Stomach (tissue), 9 donors: ENCODE results near the gene ACRBP. TPM values are rescaled to one million over a fixed set of nuclear protein-coding genes. Genes with fewer than 3 reads are reported as not detected.

ENCODE experiments used
- DNase-seq, 2 donors: peaks; one replicate each; pipeline versions ENCODE4 v3.0.0 to v3.0.0-alpha.2; 2013 to 2019
- H3K27ac ChIP-seq, 5 donors: fragments of 200-600 bp in 4 of 5; sonication (generic) in 4 of 5; one replicate each; pipeline ENCODE4 v1.5.1; 2013 to 2019; ENCODE audit warnings: mild to moderate bottlenecking in 1 of 5, moderate library complexity in 1 of 5
- H3K27me3 ChIP-seq, 3 donors: fragments of 200-600 bp; sonication (generic); one replicate each; pipeline ENCODE4 v1.5.1; 2017 to 2019; ENCODE audit warnings: mixed run types in 1 of 3
- H3K36me3 ChIP-seq, 4 donors: fragments of 200-600 bp; sonication (generic); 1 replicate in 3 of 4; 2 replicates in 1 of 4; pipeline ENCODE4 v1.5.1; 2016 to 2019
- H3K4me1 ChIP-seq, 4 donors: fragments of 200-600 bp; sonication (generic); one replicate each; pipeline ENCODE4 v1.5.1; 2016 to 2019
- H3K4me3 ChIP-seq, 4 donors: fragments of 200-600 bp; sonication (generic) in 3 of 4; one replicate each; pipeline ENCODE4 v1.5.1; 2016 to 2019; ENCODE audit warnings: mild to moderate bottlenecking in 1 of 4
- H3K9me3 ChIP-seq, 4 donors: fragments of 200-600 bp; sonication (generic); one replicate each; pipeline ENCODE4 v1.5.1; 2016 to 2019
- EP300 ChIP-seq: sonication (generic); formaldehyde crosslinking; IDR thresholded peaks from one replicate; pipeline ENCODE4 v1.6.1; 2017; ENCODE audit warnings: antibody characterized with exemption
- POLR2A ChIP-seq, 4 donors: fragments of 450-650 bp; IDR thresholded peaks; one replicate each; pipeline ENCODE4 v1.6.1; 2016; ENCODE audit warnings: antibody characterized with exemption in 4 of 4, control low read depth in 2 of 4, mild to moderate bottlenecking in 1 of 4, moderate library complexity in 1 of 4
- POLR2AphosphoS5 ChIP-seq, 3 donors: sonication (generic); formaldehyde crosslinking; IDR thresholded peaks; one replicate each; pipeline ENCODE4 v1.6.1; 2016; ENCODE audit warnings: antibody characterized with exemption in 3 of 3
- WGBS, 5 donors: extraction: QIAGEN DNeasy Blood & Tissue Kit in 3 of 5; methylation state at CpG; one replicate each; pipeline versions ENCODE4 v1.1.5 to v1.1.7; 2013 to 2018; 5-methylcytosine and 5-hydroxymethylcytosine counted together
- intact Hi-C: fragments of 100-400 bp; cut with DNase I; formaldehyde crosslinking; loops from one replicate; pipeline ENCODE4 v1.15.1; 2023; ENCODE audit warnings: low total_unique reads
- polyA plus RNA-seq, 3 donors: library from polyadenylated mRNA; stranded (reverse); fragments of 200-250 nt; gene quantifications; one replicate each; pipeline ENCODE4 v1.2.3, GENCODE V29; 2013
- total RNA-seq, 5 donors: library from RNA; depleted of rRNA; stranded (reverse); fragments of >200 nt; gene quantifications; one replicate each; pipeline versions ENCODE4 v1.1.0 to v1.2.3, GENCODE V29; 2014 to 2016
- TF ChIP-seq, protein P1 (sequence below), 7 experiments: fragments of 450-650 bp in 4 of 7; fragments of 200-600 bp in 3 of 7; sonication (generic) in 3 of 7; IDR thresholded peaks; one replicate each; pipeline ENCODE4 v1.5.1; 2016 to 2019; ENCODE audit warnings: antibody characterized with exemption in 7 of 7, control low read depth in 2 of 7, mild to moderate bottlenecking in 1 of 7
- donor health status: healthy with polysubstance abuse.
- donor health status: Bipolar disorder and iron deficiency.
- donor health status: healthy.

Gene ACRBP
- total and polyA plus RNA-seq, 8 donors: 0.31 to 6.4 (median 1.6) TPM; not detected in 3

- no peaks in the 10 kb centered on the region for H3K9me3 ChIP-seq
- WGBS, 5 donors: 87 to 100% (median 90%) methylated on average over 2 of the region's 2 CpGs
- no peak overlapping the region for H3K27ac ChIP-seq
- no peak for TF ChIP-seq EP300
- TF ChIP-seq POLR2A (IDR thresholded peaks at IDR 0.05): no peak
- TF ChIP-seq POLR2AphosphoS5 (IDR thresholded peaks at IDR 0.05): no peak
- TF ChIP-seq, protein P1, sequence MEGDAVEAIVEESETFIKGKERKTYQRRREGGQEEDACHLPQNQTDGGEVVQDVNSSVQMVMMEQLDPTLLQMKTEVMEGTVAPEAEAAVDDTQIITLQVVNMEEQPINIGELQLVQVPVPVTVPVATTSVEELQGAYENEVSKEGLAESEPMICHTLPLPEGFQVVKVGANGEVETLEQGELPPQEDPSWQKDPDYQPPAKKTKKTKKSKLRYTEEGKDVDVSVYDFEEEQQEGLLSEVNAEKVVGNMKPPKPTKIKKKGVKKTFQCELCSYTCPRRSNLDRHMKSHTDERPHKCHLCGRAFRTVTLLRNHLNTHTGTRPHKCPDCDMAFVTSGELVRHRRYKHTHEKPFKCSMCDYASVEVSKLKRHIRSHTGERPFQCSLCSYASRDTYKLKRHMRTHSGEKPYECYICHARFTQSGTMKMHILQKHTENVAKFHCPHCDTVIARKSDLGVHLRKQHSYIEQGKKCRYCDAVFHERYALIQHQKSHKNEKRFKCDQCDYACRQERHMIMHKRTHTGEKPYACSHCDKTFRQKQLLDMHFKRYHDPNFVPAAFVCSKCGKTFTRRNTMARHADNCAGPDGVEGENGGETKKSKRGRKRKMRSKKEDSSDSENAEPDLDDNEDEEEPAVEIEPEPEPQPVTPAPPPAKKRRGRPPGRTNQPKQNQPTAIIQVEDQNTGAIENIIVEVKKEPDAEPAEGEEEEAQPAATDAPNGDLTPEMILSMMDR (IDR thresholded peaks at IDR 0.05): no peak
- no peaks in the 10 kb centered on the region for H3K27me3 ChIP-seq
- H3K4me1 ChIP-seq: peaks cover 14 to 19% (median 14%) of the 10 kb centered on the region in 4 donors
- H3K4me3 ChIP-seq: no peak overlapping the region
- intact Hi-C loops: no loop called here
- H3K36me3 ChIP-seq: peaks cover 48 to 57% (median 54%) of the 10 kb centered on the region in 4 donors
- no peak for DNase-seq
Measured at GRCh38 chr12:6666211-6666610, 19.0 kb upstream of the ACRBP start.

DNA sequence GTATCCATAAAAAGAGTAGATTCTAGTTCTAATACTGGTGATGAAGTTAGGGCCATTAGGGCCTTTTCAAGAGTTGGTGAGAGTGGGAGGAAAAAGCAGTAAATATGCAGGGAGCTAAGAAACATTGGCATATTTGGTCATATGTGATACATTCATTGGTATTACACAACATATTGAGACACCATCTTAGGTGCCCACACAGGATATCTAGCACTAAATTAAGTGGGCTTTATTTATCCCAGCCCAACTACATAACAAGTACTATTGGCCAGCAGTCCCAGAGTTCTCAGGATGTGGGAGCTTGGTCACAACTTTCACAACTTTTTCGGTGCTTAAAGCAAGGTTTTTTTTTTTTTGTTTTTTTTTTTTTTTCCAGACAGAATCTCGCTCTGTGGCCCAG lies 17.7 kb upstream of the ACRBP start:
- 77 to 94% (median 80%) methylated on average over 2 of the region's 2 CpGs for WGBS, 5 donors
- Histone ChIP-seq H3K4me3 (no peak overlapping the region), H3K4me1 (peaks cover 14 to 29% (median 21%) of the 10 kb centered on the region in 4 donors), H3K36me3 (peaks cover 34 to 48% (median 42%) of the 10 kb centered on the region in 4 donors), H3K9me3 (no peaks in the 10 kb centered on the region), H3K27ac (no peak overlapping the region), H3K27me3 (no peaks in the 10 kb centered on the region)
- no peak for DNase-seq
- intact Hi-C loops: no loop called here
- no peak for TF ChIP-seq POLR2A (IDR thresholded peaks at IDR 0.05)
- TF ChIP-seq EP300: no peak
- TF ChIP-seq, protein P1 (IDR thresholded peaks at IDR 0.05): no peak
- TF ChIP-seq POLR2AphosphoS5 (IDR thresholded peaks at IDR 0.05): no peak

DNA sequence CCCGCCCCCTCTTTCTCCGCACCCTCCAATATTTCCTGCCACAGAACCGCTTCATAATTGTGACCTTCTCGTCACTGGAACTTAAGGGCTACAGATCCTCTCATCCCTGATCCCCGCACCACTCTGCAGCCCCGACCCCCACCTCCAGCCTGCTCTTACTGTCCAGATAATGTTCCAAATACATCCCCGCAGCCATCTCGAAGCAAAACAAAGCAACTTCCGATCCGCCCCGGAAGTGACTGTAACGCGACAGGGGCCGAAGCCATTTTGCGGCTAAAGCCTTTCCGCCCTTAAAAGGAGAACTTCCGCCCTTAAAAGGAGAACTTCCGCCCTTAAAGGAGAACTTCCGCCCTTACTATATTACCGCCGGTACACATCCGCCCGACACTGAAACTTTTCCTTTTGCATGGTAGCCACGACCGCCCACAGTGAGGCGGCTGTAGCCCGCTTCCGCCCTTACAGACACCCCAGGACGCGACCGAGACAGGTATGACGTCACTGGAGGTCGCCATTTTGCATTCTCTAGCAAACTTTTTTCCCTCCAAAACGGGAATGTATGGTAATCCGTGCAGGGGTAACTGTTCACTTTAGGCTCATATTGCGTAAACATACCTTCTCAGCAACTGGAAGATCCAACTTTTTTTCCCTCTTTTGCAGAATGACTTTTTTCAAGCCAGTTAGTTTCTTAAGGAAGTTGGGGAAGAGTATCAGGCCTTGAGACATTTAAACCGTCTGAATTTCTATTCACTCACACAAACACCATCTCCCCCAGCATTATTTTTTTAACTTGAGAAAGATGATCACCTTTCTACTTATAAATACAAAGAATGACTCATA lies 15.9 kb upstream of the ACRBP start, which contains the start of gene ING4:
TSS of gene ING4 (minus strand) at position 214 of the 837 bp plus-strand sequence. CDS start at position 196, 18 bp downstream.
- TF ChIP-seq POLR2AphosphoS5 (IDR thresholded peaks at IDR 0.05) (peak; percentile 40 to 94 (median 64)), EP300 (no peak)
- TF ChIP-seq, protein P1 (IDR thresholded peaks at IDR 0.05): no peak
- intact Hi-C loops: no loop called here
- Histone ChIP-seq H3K27me3 (no peaks in the 10 kb centered on the region), H3K36me3 (peaks cover 17 to 44% (median 36%) of the 10 kb centered on the region in 4 donors), H3K4me3 (peak within 1 kb of the TSS; percentile 66 to 99 (median 88)), H3K9me3 (no peaks in the 10 kb centered on the region), H3K4me1 (peaks cover 14 to 41% (median 21%) of the 10 kb centered on the region in 4 donors), H3K27ac (peak within 1 kb of the TSS; percentile 58 to 91 (median 85))
- 2 to 3% (median 2%) methylated on average over 37 of the region's 37 CpGs for WGBS, 5 donors
- DNase-seq: peak; percentile 98 to 100

DNA sequence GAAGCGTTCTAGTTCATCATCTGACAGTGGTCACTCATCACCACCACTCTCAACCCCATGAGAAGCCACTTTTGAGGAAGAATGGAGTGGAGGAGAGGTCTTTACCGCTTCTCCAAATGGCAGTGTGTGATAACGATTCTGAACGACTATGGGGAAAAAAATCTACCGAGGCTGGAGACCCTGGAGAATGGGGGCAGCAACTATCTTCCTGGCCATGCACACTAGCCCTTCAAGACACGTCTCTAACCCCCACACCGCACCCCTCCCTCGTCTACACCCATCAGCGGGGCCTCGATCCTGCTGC lies 15.3 kb upstream of the ACRBP start:
- no peaks in the 10 kb centered on the region for H3K27me3 ChIP-seq
- intact Hi-C loops: no loop called here
- 1% methylated on average over 10 of the region's 10 CpGs for WGBS, 5 donors
- peaks cover 14 to 42% (median 21%) of the 10 kb centered on the region in 4 donors for H3K4me1 ChIP-seq
- H3K36me3 ChIP-seq: peaks cover 13 to 44% (median 36%) of the 10 kb centered on the region in 4 donors
- TF ChIP-seq POLR2A (IDR thresholded peaks at IDR 0.05): no peak
- TF ChIP-seq POLR2AphosphoS5 (IDR thresholded peaks at IDR 0.05): no peak
- no peak for TF ChIP-seq EP300
- TF ChIP-seq, protein P1 (IDR thresholded peaks at IDR 0.05): no peak
- DNase-seq: no peak
- H3K4me3 ChIP-seq: peak overlapping the region; percentile 66 to 99 (median 88)
- H3K27ac ChIP-seq: peak overlapping the region; percentile 58 to 91 (median 85)
- no peaks in the 10 kb centered on the region for H3K9me3 ChIP-seq
